GM18517 (cell line): ENCODE measurements around the gene CEP43.

ENCODE experiments used
- ATAC-seq: cut with Tn5 transposase; IDR thresholded peaks from one replicate; pipeline ENCODE4 v1.9.1; 2021; ENCODE audit warnings: mild to moderate bottlenecking, moderate library complexity; ENCODE audit not compliant: unreplicated experiment

Gene CEP43

GRCh38 chr6:167007985-167008384, 8.8 kb downstream of the CEP43 start:
- no peak for ATAC-seq

- no peak for ATAC-seq
Measured at GRCh38 chr6:167013067-167013466, 13.9 kb downstream of the CEP43 start.

GRCh38 chr6:167013946-167014345, 14.7 kb downstream of the CEP43 start:
- ATAC-seq: no peak

- ATAC-seq: no peak
Measured at GRCh38 chr6:167015302-167015701, 16.1 kb downstream of the CEP43 start.

GRCh38 chr6:167020206-167020605, 21.0 kb downstream of the CEP43 start:
- ATAC-seq: peak; percentile 70

GRCh38 chr6:167027308-167027707, 28.1 kb downstream of the CEP43 start:
- no peak for ATAC-seq

- no peak for ATAC-seq
Measured at GRCh38 chr6:167027772-167028171, 28.6 kb downstream of the CEP43 start.

GRCh38 chr6:167030222-167031072, 31.2 kb downstream of the CEP43 start:
- ATAC-seq: no peak

GRCh38 chr6:167031082-167031709, 32.0 kb downstream of the CEP43 start:
- ATAC-seq: no peak

- ATAC-seq: no peak
Measured at GRCh38 chr6:167034056-167034455, 34.9 kb downstream of the CEP43 start.

GRCh38 chr6:167037762-167038161, 38.6 kb downstream of the CEP43 start:
- ATAC-seq: no peak

GRCh38 chr6:167044696-167045095, 45.5 kb downstream of the CEP43 start:
- ATAC-seq: no peak

- ATAC-seq: no peak
Measured at GRCh38 chr6:167045828-167046580, 46.8 kb downstream of the CEP43 start.

- peak; percentile 25 for ATAC-seq
Measured at GRCh38 chr6:167046861-167047495, 47.8 kb downstream of the CEP43 start.

GRCh38 chr6:167047554-167047953, 48.4 kb downstream of the CEP43 start:
- peak; percentile 88 for ATAC-seq
